ENCODE data around the gene WDR11.

The WDR11 gene

GRCh38 chr10:120824881-120825309 is 26.3 kb upstream of the WDR11 start:
- Histone ChIP-seq H3K4me3 (ENCODE audit: low read length) (no peak overlapping the region), H3K4me1 (ENCODE audit: control insufficient read depth, low read length) (no peaks in the 10 kb centered on the region), H3K4me2 (ENCODE audit: low read length) (no peak overlapping the region), H3K79me2 (ENCODE audit: control insufficient read depth, low read length) (no peaks in the 10 kb centered on the region), H3K27me3 (ENCODE audit: control insufficient read depth, low read length) (no peaks in the 10 kb centered on the region), H4K20me1 (ENCODE audit: control insufficient read depth, insufficient read depth, low read depth, low read length) (no peaks in the 10 kb centered on the region), H3K27ac (ENCODE audit: low read depth, low read length) (no peak overlapping the region), H3K9me3 (ENCODE audit: control insufficient read depth, insufficient read depth, low read length) (no peaks in the 10 kb centered on the region), H3F3A (ENCODE audit: control insufficient read depth, insufficient read depth) (no peaks in the 10 kb centered on the region), H3K9me2 (replicated peaks; ENCODE audit: control insufficient read depth, low read length) (no peaks in the 10 kb centered on the region), H3K36me3 (ENCODE audit: control insufficient read depth, low read length) (no peaks in the 10 kb centered on the region)
- TF ChIP-seq CTCF (IDR thresholded peaks at IDR 0.05; ENCODE audit: low read depth, low read length, poor library complexity, severe bottlenecking) (peak; percentile 82), EZH2phosphoT487 (IDR thresholded peaks at IDR 0.05; ENCODE audit: borderline replicate concordance, low read length) (no peak)

- no peaks in the 10 kb centered on the region for H3K79me2 ChIP-seq (ENCODE audit: control insufficient read depth, low read length)
- H3K4me3 ChIP-seq (ENCODE audit: low read length): no peak overlapping the region
- no peaks in the 10 kb centered on the region for H3K27me3 ChIP-seq (ENCODE audit: control insufficient read depth, low read length)
- no peaks in the 10 kb centered on the region for H3K9me2 ChIP-seq (replicated peaks; ENCODE audit: control insufficient read depth, low read length)
- no peaks in the 10 kb centered on the region for H3K36me3 ChIP-seq (ENCODE audit: control insufficient read depth, low read length)
- H3K27ac ChIP-seq (ENCODE audit: low read depth, low read length): no peak overlapping the region
- H3K4me2 ChIP-seq (ENCODE audit: low read length): no peak overlapping the region
- H3F3A ChIP-seq (ENCODE audit: control insufficient read depth, insufficient read depth): no peaks in the 10 kb centered on the region
- TF ChIP-seq EZH2phosphoT487 (IDR thresholded peaks at IDR 0.05; ENCODE audit: borderline replicate concordance, low read length) (no peak), CTCF (IDR thresholded peaks at IDR 0.05; ENCODE audit: low read depth, low read length, poor library complexity, severe bottlenecking) (no peak)
- H3K4me1 ChIP-seq (ENCODE audit: control insufficient read depth, low read length): no peaks in the 10 kb centered on the region
- H4K20me1 ChIP-seq (ENCODE audit: control insufficient read depth, insufficient read depth, low read depth, low read length): no peaks in the 10 kb centered on the region
- no peaks in the 10 kb centered on the region for H3K9me3 ChIP-seq (ENCODE audit: control insufficient read depth, insufficient read depth, low read length)
Measured at GRCh38 chr10:120825878-120826769, 25.0 kb upstream of the WDR11 start.

DNA sequence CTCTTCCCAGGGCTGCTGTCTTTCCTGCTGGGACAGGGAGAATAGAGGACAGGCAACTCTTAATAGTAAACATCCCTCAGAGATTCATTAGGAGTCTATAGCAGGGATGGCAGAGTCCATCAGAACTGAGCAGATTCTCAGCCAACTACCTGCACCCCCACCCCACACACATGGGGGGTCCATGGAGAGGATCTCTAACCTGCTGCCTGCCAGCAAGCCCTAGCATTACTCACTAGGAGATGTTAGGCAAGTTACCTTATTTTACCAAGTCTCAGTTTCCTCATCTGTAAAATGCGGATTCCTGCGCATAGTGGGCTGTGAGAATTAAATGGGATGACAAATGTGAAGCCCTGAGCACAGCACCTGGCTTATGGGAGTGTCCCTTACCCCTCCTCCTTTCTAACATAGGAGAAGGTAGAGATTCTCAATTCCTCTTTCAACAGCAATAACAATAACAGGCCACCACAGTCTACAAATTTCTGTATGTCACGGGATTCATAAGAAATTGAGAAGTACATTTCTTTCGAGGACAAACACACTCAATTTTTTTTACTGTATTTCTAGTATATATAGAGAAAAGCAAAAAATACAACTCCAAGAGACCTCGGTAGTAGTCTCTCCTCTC is 23.8 kb upstream of the WDR11 start:
- no peak for TF ChIP-seq CTCF (IDR thresholded peaks at IDR 0.05; ENCODE audit: low read depth, low read length, poor library complexity, severe bottlenecking)
- TF ChIP-seq EZH2phosphoT487 (IDR thresholded peaks at IDR 0.05; ENCODE audit: borderline replicate concordance, low read length): no peak
- no peaks in the 10 kb centered on the region for H3K27me3 ChIP-seq (ENCODE audit: control insufficient read depth, low read length)
- no peaks in the 10 kb centered on the region for H3K4me1 ChIP-seq (ENCODE audit: control insufficient read depth, low read length)
- no peaks in the 10 kb centered on the region for H3K9me2 ChIP-seq (replicated peaks; ENCODE audit: control insufficient read depth, low read length)
- no peaks in the 10 kb centered on the region for H3F3A ChIP-seq (ENCODE audit: control insufficient read depth, insufficient read depth)
- H3K27ac ChIP-seq (ENCODE audit: low read depth, low read length): no peak overlapping the region
- H3K4me2 ChIP-seq (ENCODE audit: low read length): no peak overlapping the region
- H3K79me2 ChIP-seq (ENCODE audit: control insufficient read depth, low read length): no peaks in the 10 kb centered on the region
- H3K9me3 ChIP-seq (ENCODE audit: control insufficient read depth, insufficient read depth, low read length): no peaks in the 10 kb centered on the region
- H3K36me3 ChIP-seq (ENCODE audit: control insufficient read depth, low read length): no peaks in the 10 kb centered on the region
- H3K4me3 ChIP-seq (ENCODE audit: low read length): no peak overlapping the region
- no peaks in the 10 kb centered on the region for H4K20me1 ChIP-seq (ENCODE audit: control insufficient read depth, insufficient read depth, low read depth, low read length)
